GM12873 (cell line): ENCODE results near the gene PODNL1.

Source experiments
- CTCF ChIP-seq: IDR thresholded peaks from 2 replicates; pipeline ENCODE4 v1.5.1; 2012; ENCODE audit warnings: low read depth, mild to moderate bottlenecking, moderate library complexity, low read length, control low read depth; ENCODE audit not compliant: insufficient read depth; ENCODE audit errors: missing control alignments

The PODNL1 gene

GRCh38 chr19:13979244-13979615 is 41.0 kb upstream of the PODNL1 start:
- TF ChIP-seq CTCF: no peak

GRCh38 chr19:13978351-13979243 is 40.4 kb upstream of the PODNL1 start:
- TF ChIP-seq CTCF: no peak

- TF ChIP-seq CTCF: no peak
Observed at GRCh38 chr19:13977803-13978202, 39.6 kb upstream of the PODNL1 start.

- TF ChIP-seq CTCF: no peak
Observed at GRCh38 chr19:13976446-13976845, 38.2 kb upstream of the PODNL1 start.

- TF ChIP-seq CTCF: no peak
Observed at GRCh38 chr19:13975870-13976269, 37.7 kb upstream of the PODNL1 start.

GRCh38 chr19:13974073-13974472 is 35.9 kb upstream of the PODNL1 start:
- no peak for TF ChIP-seq CTCF

- no peak for TF ChIP-seq CTCF
Observed at GRCh38 chr19:13972368-13973155, 34.3 kb upstream of the PODNL1 start.
